Large intestine (tissue), 3 donors: ENCODE results near the gene CALM1. TPM values are rescaled to one million over a fixed set of nuclear protein-coding genes. Genes with fewer than 3 reads are reported as not detected.

ENCODE experiments used
- DNase-seq, 2 donors: peaks; one replicate each; pipeline versions ENCODE4 v3.0.0 to v3.0.0-alpha.2; 2013
- H3K27ac ChIP-seq: one replicate; pipeline ENCODE4 v1.5.1; 2013; ENCODE audit warnings: low read length
- H3K27me3 ChIP-seq: 2 replicates; pipeline ENCODE4 v1.6.1; 2013; ENCODE audit warnings: low read length; ENCODE audit not compliant: control insufficient read depth, insufficient read depth
- H3K36me3 ChIP-seq: 2 replicates; pipeline ENCODE4 v1.6.1; 2013; ENCODE audit warnings: low read length; ENCODE audit not compliant: control insufficient read depth, insufficient read depth
- H3K4me1 ChIP-seq: one replicate; pipeline ENCODE4 v1.6.1; 2013; ENCODE audit warnings: low read length; ENCODE audit not compliant: control insufficient read depth, insufficient read depth
- H3K4me3 ChIP-seq: one replicate; pipeline ENCODE4 v1.5.1; 2013; ENCODE audit warnings: low read length
- H3K9me3 ChIP-seq: one replicate; pipeline ENCODE4 v1.6.1; 2013; ENCODE audit warnings: mild to moderate bottlenecking, low read depth, low read length, moderate library complexity; ENCODE audit not compliant: control insufficient read depth
- WGBS: methylation state at CpG from one replicate; pipeline ENCODE4 v1.1.5; 2013; ENCODE audit warnings: low lambda C conversion rate; ENCODE audit not compliant: insufficient coverage; 5-methylcytosine and 5-hydroxymethylcytosine counted together
- polyA plus RNA-seq: library from polyadenylated mRNA; unstranded; fragments of 120-200 nt; gene quantifications from one replicate; pipeline ENCODE4 v1.2.1, GENCODE V29; 2013

CALM1 gene
- polyA plus RNA-seq, 1 donor, result 613 TPM

DNA sequence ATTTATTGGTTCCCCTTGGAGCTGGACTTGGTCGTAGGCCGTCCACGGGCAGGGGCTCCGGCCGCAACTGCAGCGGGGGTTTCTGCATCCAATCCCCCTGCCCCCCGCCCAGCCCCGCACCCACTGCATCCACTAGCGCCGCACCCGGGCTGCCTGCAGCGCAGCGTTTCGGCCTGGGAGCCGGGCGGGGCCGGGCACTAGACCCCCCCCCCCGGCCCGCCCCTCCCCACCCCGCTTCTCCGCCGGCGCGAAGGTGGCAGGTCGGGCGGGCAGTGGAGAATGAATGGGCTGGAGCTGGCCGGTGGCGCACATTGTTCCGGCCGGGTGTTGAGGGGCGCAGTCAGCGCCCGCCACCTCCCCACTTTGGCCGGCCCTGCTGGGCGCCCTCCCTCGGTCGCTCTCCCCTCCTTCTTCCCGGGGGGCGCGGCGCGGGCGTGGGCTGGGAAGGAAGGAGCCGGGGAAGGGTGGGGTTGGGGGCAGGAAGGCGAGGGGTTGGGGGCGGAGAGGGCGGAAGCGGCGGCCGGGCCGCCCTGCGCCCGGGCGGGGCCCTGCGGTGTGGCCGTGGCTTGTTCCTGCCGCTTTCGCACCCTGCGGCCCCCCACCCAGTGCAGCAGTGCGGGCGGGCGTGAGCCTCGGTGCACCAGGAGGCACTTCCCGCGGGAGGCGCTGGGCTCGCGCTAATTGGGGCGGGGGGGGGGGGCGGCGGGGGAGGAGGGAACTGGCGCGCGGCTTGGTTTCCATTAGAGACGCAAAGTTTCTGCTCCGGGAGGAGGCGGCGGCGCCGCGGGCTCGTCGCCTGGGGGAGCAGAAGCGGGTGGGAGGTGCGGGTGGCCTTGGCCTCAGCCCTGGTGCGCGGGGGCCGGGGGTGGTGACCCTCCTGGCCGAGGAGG is 841 bp downstream of the CALM1 start:
- Histone ChIP-seq H3K4me1 (peaks cover 21% of the 10 kb centered on the region), H3K27me3 (no peaks in the 10 kb centered on the region), H3K9me3 (no peaks in the 10 kb centered on the region), H3K27ac (peak overlapping the region; percentile 95), H3K4me3 (peak overlapping the region; percentile 76), H3K36me3 (peaks cover 28% of the 10 kb centered on the region)
- peak in 1 of 2 donors; percentile 68 for DNase-seq
- WGBS, result no CpG with 5 or more reads among the region's 89 CpGs

DNA sequence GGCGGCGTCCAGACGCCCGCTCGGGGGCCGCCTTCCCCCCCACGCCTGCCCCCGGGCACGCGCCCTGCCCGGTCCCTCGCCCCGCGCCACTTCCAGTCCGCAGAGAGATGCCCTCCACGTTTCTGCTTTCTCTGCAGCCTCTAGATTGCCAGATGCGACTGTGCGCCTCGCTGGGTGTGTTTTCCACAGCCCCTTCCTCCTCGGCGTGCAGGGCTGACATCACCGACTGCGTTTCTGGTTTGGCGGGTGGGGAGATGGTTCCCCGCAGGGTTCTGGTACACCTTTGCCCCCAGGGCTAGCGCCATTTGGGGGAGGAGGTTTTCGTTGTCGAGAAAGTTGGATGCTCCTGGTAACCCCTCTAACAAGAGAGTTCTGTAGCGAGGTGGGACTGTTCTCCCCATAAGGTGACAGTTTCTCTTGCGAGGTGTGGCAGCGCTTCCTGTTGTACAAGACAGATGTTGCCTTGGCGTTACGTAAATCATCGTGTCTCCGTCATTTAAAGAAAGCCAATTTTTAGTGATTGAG is 1.5 kb downstream of the CALM1 start:
- DNase-seq, result peak in 1 of 2 donors; percentile 73
- H3K4me1 ChIP-seq, result peaks cover 21% of the 10 kb centered on the region

DNA sequence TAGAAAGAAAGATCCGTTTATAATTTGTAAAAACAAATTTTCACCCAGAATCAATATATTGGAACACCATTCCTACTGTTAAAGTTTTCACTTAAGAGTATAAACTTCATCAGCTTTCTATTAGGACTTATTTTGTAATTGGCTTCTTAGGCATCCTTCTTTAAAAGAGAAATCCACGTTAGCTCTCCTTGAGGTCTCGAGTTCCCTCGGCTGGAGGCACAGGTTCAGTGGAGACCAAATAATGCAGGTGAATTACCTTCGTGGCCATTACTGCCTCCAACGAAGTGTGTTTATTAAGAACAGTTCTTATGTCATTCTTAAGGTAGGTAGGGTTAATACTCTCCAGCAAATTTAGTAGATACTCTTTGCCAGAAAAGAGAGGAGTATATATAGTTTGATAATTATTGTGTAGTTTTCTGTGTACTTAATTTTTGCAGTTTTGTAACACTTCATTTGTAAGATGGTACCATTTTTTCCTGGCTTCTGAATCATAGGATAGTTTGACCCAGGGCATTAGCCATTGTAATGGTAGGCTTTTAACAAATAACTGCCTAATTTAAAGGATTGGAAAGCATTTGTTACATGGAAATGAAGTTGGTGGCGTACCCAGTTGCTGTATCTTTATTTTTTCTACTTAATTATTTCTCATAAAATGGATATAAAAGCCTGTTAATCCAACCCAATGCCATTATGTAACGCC is 2.2 kb downstream of the CALM1 start:
- WGBS, result no CpG with 5 or more reads among the region's 8 CpGs
- H3K27ac ChIP-seq, result peak overlapping the region; percentile 95
- H3K4me3 ChIP-seq, result peak overlapping the region; percentile 76
- H3K4me1 ChIP-seq, result peaks cover 21% of the 10 kb centered on the region
- H3K36me3 ChIP-seq, result peaks cover 41% of the 10 kb centered on the region
- no peaks in the 10 kb centered on the region for H3K9me3 ChIP-seq
- H3K27me3 ChIP-seq, result no peaks in the 10 kb centered on the region
- peak in 1 of 2 donors; percentile 33 for DNase-seq

More for the DNA sequence above, 1.5 kb downstream of the CALM1 start:
- no peaks in the 10 kb centered on the region for H3K9me3 ChIP-seq
- peak overlapping the region; percentile 76 for H3K4me3 ChIP-seq
- H3K36me3 ChIP-seq, result peaks cover 35% of the 10 kb centered on the region
- no peaks in the 10 kb centered on the region for H3K27me3 ChIP-seq
- peak overlapping the region; percentile 95 for H3K27ac ChIP-seq
- no CpG with 5 or more reads among the region's 35 CpGs for WGBS

DNA sequence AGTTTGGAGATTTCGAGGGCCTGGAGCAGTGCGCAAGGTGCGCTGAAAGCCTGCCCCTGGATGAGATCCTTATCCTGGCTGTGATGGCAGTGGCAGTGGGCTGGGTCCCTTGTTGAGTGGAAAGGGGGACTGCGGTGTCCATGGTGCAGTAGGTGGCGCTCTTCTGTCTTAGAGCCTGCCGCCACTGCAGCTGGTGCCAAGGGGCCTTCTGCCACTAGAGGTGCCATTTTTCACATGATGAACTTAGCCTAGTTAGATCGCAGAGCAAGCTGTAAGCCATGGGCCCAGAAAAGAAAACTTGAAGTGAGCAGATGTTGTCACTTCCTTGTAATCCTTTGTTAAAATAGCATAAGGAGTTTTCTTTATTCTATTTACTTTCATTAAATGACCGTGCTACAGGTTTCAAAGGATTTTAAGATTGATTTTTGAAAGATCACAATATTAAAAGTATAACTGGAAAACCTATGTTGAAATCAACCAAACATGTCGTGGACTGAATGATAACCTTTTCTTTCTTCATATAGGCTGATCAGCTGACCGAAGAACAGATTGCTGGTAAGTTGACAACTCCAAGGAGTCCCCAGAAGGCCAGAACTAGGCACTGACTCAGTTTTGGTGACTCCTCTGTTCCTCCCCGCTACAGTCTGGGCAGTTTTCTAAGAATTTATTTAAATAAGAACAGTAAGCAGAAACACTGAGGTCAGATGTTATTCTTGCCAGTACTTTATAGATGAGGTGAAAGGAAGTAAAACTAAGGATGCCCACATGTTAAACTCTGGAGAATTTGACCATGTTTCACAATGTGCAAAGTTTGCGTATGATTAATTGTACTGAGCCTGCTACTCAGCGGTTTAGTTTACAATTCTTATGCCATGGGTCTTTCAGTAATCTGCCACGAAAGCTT is 3.0 kb downstream of the CALM1 start:
- WGBS, result 100% methylated on average over 1 of the region's 14 CpGs
- peaks cover 21% of the 10 kb centered on the region for H3K4me1 ChIP-seq

DNA sequence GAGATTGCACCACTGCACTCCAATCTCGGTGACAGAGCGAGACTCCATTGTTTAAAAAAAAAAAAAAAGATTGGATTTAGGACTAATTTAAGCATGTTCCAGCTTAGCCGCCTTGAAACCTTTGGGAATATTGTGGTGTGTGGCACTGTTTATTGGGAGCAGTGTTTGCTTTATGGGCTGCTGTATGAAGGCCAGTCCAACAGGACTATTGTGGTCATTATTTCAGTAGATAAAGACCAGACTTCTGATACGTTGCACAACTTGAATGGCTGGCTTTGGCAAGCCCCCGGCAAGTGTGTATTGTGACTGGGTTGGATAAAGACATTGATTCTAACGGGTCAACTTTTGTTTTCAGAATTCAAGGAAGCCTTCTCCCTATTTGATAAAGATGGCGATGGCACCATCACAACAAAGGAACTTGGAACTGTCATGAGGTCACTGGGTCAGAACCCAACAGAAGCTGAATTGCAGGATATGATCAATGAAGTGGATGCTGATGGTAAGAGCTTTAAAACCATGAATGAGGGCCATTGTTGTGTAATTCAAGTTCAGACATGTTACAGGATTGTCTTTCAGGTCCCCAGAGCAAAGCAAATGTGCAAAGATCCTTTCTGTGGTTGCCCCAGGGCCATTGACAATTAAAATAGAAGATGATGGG is 4.2 kb downstream of the CALM1 start:
- no peak overlapping the region for H3K4me3 ChIP-seq
- H3K27me3 ChIP-seq, result no peaks in the 10 kb centered on the region
- 83% methylated on average over 1 of the region's 7 CpGs for WGBS
- peaks cover 61% of the 10 kb centered on the region for H3K36me3 ChIP-seq
- H3K4me1 ChIP-seq, result peaks cover 23% of the 10 kb centered on the region
- no peaks in the 10 kb centered on the region for H3K9me3 ChIP-seq
- H3K27ac ChIP-seq, result no peak overlapping the region
- DNase-seq, result no peak

More for the DNA sequence above, 3.0 kb downstream of the CALM1 start:
- no peaks in the 10 kb centered on the region for H3K9me3 ChIP-seq
- DNase-seq, result peak; percentile 92
- peak overlapping the region; percentile 95 for H3K27ac ChIP-seq
- peaks cover 49% of the 10 kb centered on the region for H3K36me3 ChIP-seq
- no peaks in the 10 kb centered on the region for H3K27me3 ChIP-seq
- peak overlapping the region; percentile 76 for H3K4me3 ChIP-seq

DNA sequence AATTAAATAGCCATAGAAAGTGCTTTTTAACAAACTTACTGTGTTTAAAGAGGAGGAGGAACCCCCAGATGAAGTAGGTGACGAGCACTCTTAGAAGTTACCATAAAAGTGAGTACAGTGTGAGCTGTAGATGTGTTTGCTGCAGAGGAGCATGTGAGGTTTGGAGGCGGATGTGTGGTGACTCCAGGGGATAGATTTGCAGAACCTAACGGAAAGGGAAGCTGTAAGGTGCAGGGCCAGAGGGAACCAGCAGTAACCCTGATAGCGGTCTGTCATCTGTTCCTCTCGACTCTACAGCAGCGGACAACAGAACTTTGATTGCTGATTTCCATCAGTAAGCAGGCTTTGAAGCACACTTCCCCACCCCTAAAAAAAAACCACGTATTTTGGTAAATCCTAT is 5.2 kb downstream of the CALM1 start:
- DNase-seq, result no peak
- Histone ChIP-seq H3K27ac (no peak overlapping the region), H3K9me3 (no peaks in the 10 kb centered on the region), H3K4me1 (peaks cover 28% of the 10 kb centered on the region), H3K4me3 (no peak overlapping the region), H3K36me3 (peaks cover 70% of the 10 kb centered on the region), H3K27me3 (no peaks in the 10 kb centered on the region)
- 83% methylated on average over 1 of the region's 7 CpGs for WGBS

DNA sequence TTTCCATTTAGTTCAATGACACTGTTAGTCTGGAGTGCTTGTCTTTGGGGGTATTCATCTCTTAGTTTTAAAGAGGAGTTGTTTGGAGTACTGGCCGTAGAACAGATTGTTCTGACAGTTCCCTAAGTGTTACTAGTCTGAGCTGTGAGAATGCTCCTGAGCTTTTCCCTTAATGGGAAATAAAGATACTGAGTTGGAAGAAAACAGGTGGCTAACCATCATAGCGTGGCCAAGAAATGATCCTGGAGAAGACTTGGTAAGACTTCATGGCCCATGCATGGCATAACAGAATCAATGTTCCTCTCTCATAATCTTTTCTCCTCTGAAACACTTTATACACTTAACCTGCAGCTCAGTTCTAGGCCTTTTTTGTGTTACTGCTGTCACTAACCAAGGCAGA is 6.2 kb downstream of the CALM1 start:
- Histone ChIP-seq H3K27ac (no peak overlapping the region), H3K36me3 (peaks cover 75% of the 10 kb centered on the region), H3K4me1 (peaks cover 28% of the 10 kb centered on the region), H3K9me3 (no peaks in the 10 kb centered on the region), H3K27me3 (no peaks in the 10 kb centered on the region), H3K4me3 (no peak overlapping the region)
- no CpG with 5 or more reads among the region's 2 CpGs for WGBS
- DNase-seq, result no peak

DNA sequence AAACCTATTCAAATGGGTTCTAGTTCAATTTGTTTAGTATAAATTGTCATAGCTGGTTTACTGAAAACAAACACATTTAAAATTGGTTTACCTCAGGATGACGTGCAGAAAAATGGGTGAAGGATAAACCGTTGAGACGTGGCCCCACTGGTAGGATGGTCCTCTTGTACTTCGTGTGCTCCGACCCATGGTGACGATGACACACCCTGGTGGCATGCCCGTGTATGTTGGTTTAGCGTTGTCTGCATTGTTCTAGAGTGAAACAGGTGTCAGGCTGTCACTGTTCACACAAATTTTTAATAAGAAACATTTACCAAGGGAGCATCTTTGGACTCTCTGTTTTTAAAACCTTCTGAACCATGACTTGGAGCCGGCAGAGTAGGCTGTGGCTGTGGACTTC is 8.3 kb downstream of the CALM1 start:
- Histone ChIP-seq H3K4me1 (peaks cover 23% of the 10 kb centered on the region), H3K27me3 (no peaks in the 10 kb centered on the region), H3K4me3 (no peak overlapping the region), H3K9me3 (no peaks in the 10 kb centered on the region), H3K36me3 (peaks cover 73% of the 10 kb centered on the region), H3K27ac (no peak overlapping the region)
- no CpG with 5 or more reads among the region's 9 CpGs for WGBS
- no peak for DNase-seq

DNA sequence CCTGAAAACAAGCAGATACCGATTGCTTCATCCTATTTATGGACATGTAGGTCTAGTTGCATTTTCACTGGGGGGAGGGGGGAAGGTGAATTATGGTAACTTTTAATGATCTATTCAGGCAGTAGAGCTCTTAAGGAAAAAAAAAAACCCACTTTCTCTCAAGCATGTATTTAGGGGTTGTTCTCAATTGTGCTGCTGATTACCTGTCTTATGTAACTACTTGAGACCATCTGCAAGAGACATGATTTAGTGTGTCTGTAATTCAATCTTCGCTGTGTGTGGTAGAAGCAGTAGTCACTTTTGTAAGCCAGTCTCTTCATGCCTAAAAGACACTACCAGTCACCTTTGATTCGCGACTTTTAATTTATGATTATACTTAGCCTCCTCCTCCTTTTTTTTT is 8.9 kb downstream of the CALM1 start:
- Histone ChIP-seq H3K4me1 (peaks cover 16% of the 10 kb centered on the region), H3K27me3 (no peaks in the 10 kb centered on the region), H3K27ac (peak overlapping the region; percentile 20), H3K36me3 (peaks cover 66% of the 10 kb centered on the region), H3K9me3 (no peaks in the 10 kb centered on the region), H3K4me3 (no peak overlapping the region)
- DNase-seq, result peak in 1 of 2 donors; percentile 37
- WGBS, result 100% methylated on average over 1 of the region's 4 CpGs
